Measurements from ENCODE around the gene CTPS2.
A peak's percentile ranks its signal among the peaks of the same experiment; 100 is the strongest.
"Not testable (repeated sequence)": the region's sequence is repeated elsewhere in the genome, so short reads cannot be mapped to it uniquely, and the experiment has no call there.

The CTPS2 gene

DNA sequence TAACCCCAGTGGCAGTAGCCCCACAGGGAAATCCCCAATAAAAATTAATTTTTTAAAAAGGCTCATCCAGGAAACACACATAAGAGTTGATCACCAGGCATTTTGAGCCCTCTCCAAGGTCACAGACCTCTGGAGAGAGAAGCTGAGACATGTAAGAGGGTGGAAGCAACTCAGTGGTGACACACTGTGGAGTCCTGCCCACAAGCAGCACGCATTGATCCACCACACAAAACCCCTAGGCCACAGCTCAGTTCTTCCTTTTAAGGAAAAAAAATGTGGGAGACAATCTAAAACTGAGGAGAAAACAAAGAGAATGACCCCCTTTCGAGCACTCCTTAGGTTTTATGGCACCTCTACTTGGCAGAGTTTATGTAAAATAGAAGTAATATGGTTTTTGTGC lies 134.3 kb downstream of the CTPS2 start:
- Histone ChIP-seq H3K27me3 (ENCODE audit: insufficient read depth, poor library complexity, severe bottlenecking) (no peaks in the 10 kb centered on the region), H3K27ac (ENCODE audit: poor library complexity, severe bottlenecking) (no peak overlapping the region), H3K36me3 (ENCODE audit: low read depth) (no peaks in the 10 kb centered on the region), H3K4me3 (ENCODE audit: severe bottlenecking) (no peak overlapping the region), H3K4me1 (ENCODE audit: insufficient read depth, poor library complexity, severe bottlenecking) (no peaks in the 10 kb centered on the region), H3K9me3 (ENCODE audit: severe bottlenecking) (no peaks in the 10 kb centered on the region)
- ATAC-seq (ENCODE audit: low read depth) (no peak), DNase-seq (ENCODE audit: low spot score) (no peak)
- TF ChIP-seq, protein P1, sequence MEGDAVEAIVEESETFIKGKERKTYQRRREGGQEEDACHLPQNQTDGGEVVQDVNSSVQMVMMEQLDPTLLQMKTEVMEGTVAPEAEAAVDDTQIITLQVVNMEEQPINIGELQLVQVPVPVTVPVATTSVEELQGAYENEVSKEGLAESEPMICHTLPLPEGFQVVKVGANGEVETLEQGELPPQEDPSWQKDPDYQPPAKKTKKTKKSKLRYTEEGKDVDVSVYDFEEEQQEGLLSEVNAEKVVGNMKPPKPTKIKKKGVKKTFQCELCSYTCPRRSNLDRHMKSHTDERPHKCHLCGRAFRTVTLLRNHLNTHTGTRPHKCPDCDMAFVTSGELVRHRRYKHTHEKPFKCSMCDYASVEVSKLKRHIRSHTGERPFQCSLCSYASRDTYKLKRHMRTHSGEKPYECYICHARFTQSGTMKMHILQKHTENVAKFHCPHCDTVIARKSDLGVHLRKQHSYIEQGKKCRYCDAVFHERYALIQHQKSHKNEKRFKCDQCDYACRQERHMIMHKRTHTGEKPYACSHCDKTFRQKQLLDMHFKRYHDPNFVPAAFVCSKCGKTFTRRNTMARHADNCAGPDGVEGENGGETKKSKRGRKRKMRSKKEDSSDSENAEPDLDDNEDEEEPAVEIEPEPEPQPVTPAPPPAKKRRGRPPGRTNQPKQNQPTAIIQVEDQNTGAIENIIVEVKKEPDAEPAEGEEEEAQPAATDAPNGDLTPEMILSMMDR (IDR thresholded peaks at IDR 0.05; ENCODE audit: poor library complexity, severe bottlenecking): peak; percentile 17

DNA sequence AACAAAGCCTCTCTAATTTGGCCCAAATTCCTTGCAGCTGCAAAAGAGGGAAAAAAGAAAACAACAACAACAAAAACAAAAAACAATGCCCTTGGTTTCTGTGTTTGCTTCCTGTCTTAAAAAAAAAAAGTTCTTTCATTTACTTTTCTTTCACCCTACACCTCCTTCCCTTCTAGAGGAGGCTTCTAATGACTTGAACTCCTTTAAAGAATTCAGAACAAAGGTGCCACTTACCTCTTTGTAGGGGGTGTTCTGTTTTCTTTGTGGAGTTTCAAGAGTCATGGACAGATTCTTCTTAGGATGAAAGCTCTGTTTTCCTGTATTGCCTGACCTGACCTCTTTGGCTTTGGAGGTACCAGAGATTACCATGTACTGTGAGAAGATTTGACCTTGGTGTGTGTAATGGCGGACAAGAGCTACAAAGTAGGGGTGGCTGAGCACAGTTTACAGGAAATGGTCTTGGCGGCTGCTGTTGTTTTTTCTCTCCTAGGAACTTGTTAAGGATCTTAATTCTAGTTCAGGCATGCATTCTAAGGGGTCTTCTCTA lies 134.9 kb downstream of the CTPS2 start:
- H3K4me3 ChIP-seq (ENCODE audit: severe bottlenecking): no peak overlapping the region

DNA sequence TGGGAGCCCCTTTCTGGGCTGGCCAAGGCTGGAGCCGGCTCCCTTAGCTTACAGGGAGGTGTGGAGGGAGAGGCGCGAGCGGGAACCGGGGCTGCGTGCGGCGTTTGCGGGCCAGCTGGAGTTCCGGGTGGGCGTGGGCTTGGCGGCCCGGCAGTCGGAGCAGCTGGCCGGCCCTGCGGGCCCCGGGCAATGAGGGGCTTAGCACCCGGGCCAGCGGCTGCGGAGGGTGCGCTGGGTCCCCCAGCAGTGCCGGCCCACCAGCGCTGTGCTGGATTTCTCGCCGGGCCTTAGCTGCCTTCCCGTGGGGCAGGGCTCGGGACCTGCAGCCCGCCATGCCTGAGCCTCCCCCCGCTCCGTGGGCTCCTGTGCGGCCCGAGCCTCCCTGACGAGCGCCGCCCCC lies 137.1 kb downstream of the CTPS2 start:
- not testable (repeated sequence) for H3K4me1 ChIP-seq (ENCODE audit: insufficient read depth, poor library complexity, severe bottlenecking); H3K4me3 ChIP-seq (ENCODE audit: severe bottlenecking); H3K36me3 ChIP-seq (ENCODE audit: low read depth); H3K27ac ChIP-seq (ENCODE audit: poor library complexity, severe bottlenecking); ATAC-seq (ENCODE audit: low read depth); H3K27me3 ChIP-seq (ENCODE audit: insufficient read depth, poor library complexity, severe bottlenecking); DNase-seq (ENCODE audit: low spot score); H3K9me3 ChIP-seq (ENCODE audit: severe bottlenecking)

More for the DNA sequence above, 134.9 kb downstream of the CTPS2 start:
- H3K36me3 ChIP-seq (ENCODE audit: low read depth): no peaks in the 10 kb centered on the region
- H3K4me1 ChIP-seq (ENCODE audit: insufficient read depth, poor library complexity, severe bottlenecking): no peaks in the 10 kb centered on the region
- no peaks in the 10 kb centered on the region for H3K27me3 ChIP-seq (ENCODE audit: insufficient read depth, poor library complexity, severe bottlenecking)
- H3K9me3 ChIP-seq (ENCODE audit: severe bottlenecking): no peaks in the 10 kb centered on the region
- no peak overlapping the region for H3K27ac ChIP-seq (ENCODE audit: poor library complexity, severe bottlenecking)
- no peak for DNase-seq (ENCODE audit: low spot score)
- ATAC-seq (ENCODE audit: low read depth): no peak
- TF ChIP-seq, protein P1 (IDR thresholded peaks at IDR 0.05; ENCODE audit: poor library complexity, severe bottlenecking): no peak

DNA sequence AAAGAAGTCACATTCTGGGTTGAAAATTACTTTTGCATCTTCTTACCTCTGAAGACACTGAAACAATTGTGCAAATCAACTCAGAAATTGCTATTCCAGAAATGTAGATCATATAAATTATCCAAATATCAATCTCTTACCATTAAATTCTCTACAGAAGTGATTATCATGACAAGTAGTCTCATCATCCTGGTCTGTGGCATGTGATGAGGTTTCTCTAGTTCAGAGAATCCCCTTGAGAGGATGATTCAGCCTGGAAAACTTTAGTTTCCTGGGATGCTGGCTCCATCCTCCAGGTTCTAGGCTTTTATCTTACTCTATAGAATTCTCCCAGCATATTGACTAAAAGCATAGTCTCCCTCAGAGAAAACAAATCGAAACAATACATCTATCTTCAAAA lies 138.7 kb downstream of the CTPS2 start:
- Histone ChIP-seq H3K4me1 (ENCODE audit: insufficient read depth, poor library complexity, severe bottlenecking) (no peaks in the 10 kb centered on the region), H3K9me3 (ENCODE audit: severe bottlenecking) (no peaks in the 10 kb centered on the region), H3K36me3 (ENCODE audit: low read depth) (no peaks in the 10 kb centered on the region), H3K27ac (ENCODE audit: poor library complexity, severe bottlenecking) (no peak overlapping the region), H3K4me3 (ENCODE audit: severe bottlenecking) (no peak overlapping the region), H3K27me3 (ENCODE audit: insufficient read depth, poor library complexity, severe bottlenecking) (no peaks in the 10 kb centered on the region)
- DNase-seq (ENCODE audit: low spot score) (no peak), ATAC-seq (ENCODE audit: low read depth) (no peak)
- TF ChIP-seq, protein P1 (IDR thresholded peaks at IDR 0.05; ENCODE audit: poor library complexity, severe bottlenecking): no peak

DNA sequence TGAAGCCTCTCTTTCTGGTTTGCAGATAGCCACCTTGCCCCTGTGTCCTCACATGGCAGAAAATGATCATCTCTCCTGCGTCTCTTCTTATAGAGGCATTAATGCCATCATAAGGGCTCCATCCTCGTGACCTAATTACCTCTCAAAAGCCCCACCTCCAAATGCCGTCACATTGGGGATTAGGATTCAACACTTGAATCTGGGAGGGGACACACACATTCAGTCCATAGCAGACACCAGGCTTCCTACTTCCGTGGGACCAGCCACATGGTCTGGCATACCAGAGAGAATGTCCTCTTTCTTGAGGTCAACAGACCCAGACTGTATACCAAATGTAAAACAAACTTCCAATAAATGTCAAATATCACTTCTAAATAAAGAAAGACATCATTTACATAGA lies 144.8 kb downstream of the CTPS2 start:
- H3K27ac ChIP-seq (ENCODE audit: poor library complexity, severe bottlenecking): no peak overlapping the region
- H3K36me3 ChIP-seq (ENCODE audit: low read depth): no peaks in the 10 kb centered on the region
- TF ChIP-seq, protein P1 (IDR thresholded peaks at IDR 0.05; ENCODE audit: poor library complexity, severe bottlenecking): no peak
- H3K9me3 ChIP-seq (ENCODE audit: severe bottlenecking): no peaks in the 10 kb centered on the region
- DNase-seq (ENCODE audit: low spot score): no peak
- H3K4me1 ChIP-seq (ENCODE audit: insufficient read depth, poor library complexity, severe bottlenecking): no peaks in the 10 kb centered on the region
- H3K27me3 ChIP-seq (ENCODE audit: insufficient read depth, poor library complexity, severe bottlenecking): no peaks in the 10 kb centered on the region
- no peak overlapping the region for H3K4me3 ChIP-seq (ENCODE audit: severe bottlenecking)
- no peak for ATAC-seq (ENCODE audit: low read depth)
